Limb (tissue), 2 donors: ENCODE measurements around the gene E2F6.
A peak's percentile ranks its signal among the peaks of the same experiment; 100 is the strongest.

Source experiments
- DNase-seq, 2 donors: peaks; one replicate each; pipeline ENCODE4 v3.0.0-alpha.2; 2016; ENCODE audit errors: extremely low spot score in 2 of 2

The E2F6 gene, protein sequence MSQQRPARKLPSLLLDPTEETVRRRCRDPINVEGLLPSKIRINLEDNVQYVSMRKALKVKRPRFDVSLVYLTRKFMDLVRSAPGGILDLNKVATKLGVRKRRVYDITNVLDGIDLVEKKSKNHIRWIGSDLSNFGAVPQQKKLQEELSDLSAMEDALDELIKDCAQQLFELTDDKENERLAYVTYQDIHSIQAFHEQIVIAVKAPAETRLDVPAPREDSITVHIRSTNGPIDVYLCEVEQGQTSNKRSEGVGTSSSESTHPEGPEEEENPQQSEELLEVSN

GRCh38 chr2:11465485-11466306 lies at the start of gene E2F6:
Gene E2F6 (minus strand): TSS chr2:11466161. CDS start chr2:11465879, 282 bp downstream.
- DNase-seq: peak; percentile 94 to 99

- DNase-seq: no peak
Measured at GRCh38 chr2:11515490-11515981, 49.6 kb upstream of the E2F6 start.

DNA sequence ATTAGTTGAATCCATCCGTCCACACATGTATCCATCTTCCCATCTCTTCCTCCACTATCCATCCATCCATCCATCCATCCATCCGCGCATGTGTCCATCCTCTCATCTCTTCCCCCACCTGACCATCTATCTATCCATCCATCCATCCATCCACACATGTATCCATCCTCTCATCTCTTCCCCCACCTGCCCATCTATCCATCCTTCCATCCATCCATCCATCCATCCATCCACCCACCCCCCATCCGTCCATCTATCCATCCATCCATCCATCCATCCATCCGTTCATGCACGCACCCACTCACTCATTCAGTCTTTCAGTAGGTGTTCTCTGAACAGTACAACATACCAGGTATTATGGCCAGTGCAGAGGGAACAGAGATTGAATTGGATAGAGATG lies 48.9 kb upstream of the E2F6 start:
- no peak for DNase-seq

DNA sequence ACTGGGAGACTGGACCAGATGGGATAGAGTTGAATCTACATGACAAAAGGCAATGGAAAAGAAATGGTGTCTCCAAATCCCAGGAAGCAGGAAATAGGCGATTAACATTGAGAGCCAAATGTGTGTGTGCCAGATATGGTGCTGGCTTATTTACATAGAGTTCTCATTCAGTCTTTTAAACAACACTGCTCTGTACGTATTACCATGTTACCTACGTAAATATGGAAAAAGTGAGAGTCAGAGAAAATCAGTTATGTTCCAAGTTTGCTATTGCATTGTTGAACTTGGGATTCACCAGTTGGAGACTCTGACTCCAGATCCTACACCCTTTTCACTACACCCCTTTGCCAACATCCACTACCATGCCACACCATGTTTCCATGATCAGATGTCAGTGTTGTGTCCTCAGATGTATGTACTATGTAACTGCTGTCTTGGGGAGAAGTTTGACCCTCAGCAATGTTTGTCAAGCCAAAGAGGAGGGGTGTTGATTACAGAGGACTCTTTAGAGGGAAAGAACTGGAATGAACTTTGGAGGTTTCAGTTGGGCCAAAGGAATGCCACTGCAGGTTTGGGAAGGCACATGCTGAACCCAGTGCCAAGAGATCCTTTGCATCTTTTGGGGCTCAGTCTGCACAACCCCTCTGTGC lies 48.2 kb upstream of the E2F6 start:
- DNase-seq: no peak

DNA sequence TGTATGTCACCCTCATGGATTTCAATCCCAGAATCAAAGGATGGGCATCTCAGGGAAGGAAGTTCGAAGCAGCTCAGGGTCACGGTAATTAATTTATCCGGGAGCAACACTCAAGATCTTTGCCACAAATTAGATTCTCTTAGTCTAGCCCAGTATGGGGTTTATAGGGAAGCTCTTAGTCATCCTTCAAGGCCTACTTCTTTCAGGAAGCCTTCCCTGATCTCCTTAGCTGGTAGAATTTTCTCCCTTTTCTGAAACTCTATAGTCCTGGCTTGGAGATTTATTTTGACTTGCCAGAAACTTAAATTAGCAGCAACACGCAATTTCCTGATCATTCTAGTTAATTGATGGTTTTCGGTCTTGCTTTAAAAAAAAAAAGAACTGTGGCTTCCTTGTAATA lies 47.4 kb upstream of the E2F6 start:
- DNase-seq: no peak

DNA sequence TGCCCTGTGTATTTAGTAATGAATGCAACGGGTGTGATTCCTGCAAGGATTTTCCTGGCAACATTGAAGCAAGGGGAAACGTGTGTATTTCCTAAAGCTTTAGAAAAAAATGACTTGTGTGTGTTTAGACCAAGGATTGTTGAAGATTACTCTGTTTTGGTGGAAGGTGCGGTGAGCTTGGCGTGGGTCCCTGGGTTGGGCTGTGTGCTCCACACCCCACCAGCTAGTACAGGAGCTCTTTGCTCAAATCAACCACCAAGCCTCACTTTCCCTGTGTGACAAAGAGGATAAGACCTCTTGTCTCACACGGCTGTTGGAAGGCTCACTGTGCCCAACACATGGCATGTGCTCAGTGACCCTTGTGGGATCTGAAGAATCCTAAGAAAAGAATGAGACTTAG lies 46.5 kb upstream of the E2F6 start:
- no peak for DNase-seq

DNA sequence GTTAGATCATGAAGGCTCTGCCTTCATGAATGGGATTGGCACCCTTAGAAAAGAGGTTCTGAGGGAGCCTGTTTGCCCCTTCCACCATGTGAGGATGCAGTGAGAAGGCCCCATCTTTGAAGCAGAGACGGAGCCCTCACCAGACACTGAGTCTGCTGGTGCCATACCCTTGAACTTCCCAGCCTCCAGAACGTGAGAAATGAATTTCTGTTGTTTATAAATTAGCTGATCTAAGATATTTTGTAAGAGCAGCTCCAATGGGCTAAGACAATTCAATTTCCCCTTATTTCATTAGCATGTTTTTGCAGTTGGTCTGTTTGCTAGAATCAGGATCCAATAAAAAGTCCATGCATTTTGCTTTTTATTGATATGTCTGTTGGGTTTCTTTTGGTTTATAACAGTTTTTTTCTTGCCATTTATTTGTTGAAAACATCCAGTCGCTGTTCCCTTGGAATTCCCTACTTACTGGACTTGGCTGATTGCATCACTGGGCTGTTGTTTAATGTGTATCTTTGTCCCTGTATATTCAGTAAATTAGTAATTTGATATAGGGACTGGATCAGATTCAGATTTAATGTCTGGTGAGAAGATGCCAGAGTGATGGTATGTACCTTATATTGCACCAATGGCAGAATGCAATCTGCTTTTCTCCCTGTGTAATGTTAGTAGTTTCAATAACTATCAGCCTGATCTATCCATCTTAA lies 43.8 kb upstream of the E2F6 start:
- DNase-seq: no peak

GRCh38 chr2:11508279-11508678 lies 42.3 kb upstream of the E2F6 start:
- DNase-seq: no peak

DNA sequence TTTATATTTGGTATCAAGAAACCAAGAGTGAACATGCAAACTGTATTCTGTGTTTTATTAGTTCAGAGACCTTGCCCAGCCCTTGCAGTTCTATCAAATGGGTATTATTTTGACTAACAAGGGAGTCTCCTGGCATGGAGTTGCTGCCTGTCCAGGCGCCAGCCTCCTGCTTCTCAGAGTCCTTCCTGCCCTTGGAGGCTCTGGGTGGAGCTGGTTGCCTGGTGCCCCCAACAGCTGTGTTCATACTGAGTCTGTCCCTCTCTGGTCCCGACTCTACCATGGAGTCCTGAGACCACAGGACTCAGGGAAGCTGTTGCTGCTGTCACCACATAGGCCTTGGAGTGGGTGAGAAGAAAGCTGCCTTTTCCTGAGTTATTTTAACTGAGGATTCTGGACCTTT lies 41.6 kb upstream of the E2F6 start:
- DNase-seq: no peak

DNA sequence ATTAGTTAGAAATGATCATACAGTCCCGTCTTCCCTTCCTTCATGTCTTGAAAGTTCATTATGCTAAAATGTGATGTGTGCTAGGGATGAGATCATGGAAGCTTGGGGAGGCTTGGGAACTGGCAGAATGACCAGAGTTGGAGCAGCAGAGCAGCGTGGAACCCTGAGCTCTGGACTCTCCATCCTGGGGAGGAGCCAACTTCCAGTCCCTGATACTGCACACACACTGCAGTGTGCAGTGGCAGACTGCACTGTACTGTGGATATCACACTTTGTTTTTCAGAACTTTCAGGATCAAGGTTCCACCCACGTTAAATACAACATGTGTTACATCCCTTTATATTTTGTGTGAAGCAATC lies 40.6 kb upstream of the E2F6 start:
- no peak for DNase-seq

DNA sequence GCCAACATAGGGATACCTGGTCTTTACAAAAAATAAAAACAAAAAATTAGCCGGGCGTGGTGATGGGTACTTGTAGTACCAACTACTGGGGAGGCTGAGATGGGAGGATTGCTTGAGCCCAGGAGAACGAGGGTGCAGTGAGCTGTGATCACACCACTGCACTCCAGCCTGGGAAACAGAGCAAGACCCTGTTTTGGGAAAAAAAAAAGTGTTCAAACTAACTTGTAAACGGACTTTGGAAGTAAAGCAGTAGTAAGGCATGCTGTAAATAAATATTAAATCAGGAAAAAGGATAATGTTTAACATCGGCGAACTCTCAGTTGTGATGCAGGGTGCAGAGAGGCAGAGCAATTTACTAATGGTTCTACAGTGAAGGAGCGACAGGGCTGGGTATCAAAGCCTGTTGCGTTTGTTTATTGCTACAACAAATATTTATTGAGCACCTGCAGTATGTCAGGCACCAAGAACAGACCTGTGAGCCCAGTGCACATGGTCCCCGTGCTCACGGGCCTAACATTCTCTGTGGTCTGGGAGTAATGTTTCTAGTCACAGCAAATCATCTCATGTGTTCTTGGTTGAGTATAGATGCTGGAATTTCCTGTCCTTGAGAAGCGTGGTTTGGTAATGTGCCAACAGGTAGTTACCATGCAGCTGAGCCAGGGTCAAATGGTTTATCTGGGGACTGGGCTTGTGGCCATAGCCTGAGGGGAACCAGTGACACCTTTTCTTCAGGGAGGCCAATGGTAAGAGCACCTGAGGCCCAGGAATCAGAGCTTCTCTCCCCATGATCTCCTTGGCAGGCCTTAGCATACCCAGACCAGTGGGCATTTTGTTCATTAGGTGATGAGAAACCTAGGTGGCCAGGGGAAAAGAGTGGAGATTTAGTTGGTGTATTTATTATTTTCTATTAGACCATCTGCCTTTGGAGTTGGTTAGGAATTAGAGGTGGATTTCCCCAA lies 40.0 kb upstream of the E2F6 start:
- no peak for DNase-seq

DNA sequence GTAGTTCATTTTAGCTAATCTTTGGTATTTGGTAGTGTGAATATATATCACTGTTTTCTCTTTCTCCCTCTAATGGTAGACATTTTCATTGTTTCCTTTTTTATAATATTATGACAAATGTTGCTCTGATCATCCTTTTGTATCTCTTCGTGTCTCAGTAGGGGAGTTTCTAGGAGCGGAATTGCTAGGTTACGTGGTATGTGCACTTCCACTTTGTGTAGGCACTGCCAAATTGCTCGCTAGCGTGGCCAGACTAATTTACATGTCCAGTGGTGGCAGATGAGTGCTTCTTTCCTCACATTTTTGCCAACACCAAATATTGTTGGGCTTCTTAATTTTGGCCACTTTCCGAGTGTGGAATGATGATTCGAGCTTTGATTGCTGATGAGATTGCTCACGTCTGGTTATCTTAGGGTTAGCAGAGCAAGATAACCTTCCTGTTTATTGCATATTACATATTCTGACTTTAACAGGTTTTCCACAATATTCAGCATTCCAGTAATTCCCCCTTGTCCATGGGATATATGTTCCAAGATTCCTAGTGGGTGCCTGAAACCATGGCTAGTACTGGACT lies 37.5 kb upstream of the E2F6 start:
- no peak for DNase-seq

DNA sequence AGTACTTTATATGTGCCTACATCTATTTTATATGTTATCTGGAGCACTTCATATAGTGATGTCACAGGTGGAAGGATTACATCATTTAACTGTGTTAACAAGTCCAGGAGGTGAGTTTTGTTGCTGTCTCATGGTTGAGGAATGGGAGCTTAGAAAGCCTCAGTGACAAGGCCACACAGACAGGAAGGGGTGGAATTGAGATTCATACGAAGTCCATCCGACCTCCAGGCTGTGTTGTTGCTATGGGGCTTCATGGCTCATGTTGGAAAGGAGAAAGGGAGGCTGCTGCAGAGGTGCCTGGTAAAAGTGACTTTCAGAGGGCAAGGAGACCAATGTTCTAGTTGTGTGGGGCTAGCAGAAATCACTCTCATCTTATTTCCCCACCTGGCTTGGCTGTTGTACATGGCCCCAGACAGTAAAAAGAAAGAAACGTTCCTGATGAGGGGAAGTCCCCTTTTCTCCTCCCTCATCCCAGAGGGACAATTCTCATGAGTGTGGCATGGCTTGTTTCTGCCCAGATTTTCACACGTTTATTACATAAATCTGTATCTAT lies 36.9 kb upstream of the E2F6 start:
- DNase-seq: no peak

GRCh38 chr2:11500702-11501303 lies 34.8 kb upstream of the E2F6 start:
- no peak for DNase-seq

DNA sequence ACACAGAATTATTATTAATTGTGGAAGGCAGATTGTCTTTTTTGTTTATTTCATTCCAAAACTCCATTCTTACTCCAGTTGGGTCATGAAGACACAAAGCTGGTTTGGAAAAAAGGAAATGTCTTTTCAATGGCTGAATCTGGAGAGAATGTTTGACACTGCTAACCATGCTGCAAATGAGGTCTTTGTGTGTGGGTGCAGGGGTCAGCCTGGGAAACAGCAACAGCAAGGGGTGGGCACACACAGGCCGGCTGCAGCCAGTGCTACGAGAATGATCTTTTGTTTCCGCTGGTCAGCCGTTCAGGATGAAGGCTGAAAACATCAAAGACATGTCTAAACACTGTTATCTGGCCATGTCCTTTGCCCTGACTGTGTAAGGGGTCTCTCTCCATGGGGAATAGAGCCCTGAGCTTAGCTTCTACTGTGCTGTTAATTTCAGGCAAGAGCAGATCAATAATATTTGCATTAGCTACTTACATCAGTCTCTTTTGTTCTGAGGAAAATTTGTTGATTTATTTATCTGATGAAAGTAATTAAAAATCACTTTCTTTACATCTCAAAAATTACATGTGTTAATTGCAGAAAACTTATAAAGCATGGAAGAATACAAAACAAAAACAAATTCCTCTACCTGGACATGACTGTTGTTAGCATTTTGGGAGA lies 33.3 kb upstream of the E2F6 start:
- DNase-seq: no peak

DNA sequence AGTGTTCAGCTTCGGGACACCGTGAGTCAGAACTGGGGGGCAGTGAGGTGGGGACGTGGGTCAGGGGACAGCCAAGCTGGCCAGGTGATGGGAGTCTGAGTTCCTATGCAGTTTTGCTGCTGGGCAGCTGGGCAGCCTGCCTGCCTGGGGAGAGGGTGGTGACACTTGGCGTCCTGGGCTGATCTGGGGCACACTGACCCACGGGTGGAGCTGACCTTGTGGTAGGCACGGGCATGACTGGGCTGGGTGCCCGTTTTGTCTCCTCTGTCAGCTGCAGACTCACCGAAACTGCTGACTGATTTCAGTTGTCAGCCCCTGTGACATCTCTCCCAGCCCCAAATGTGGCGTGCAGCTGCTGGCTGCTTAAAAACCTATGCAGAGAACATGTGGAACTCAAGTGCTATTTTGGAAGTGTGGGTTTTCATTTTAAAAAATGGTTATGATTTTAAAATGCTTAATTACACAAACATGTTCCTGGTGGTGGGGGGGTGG lies 32.6 kb upstream of the E2F6 start:
- peak in 1 of 2 donors; percentile 41 for DNase-seq

- peak in 1 of 2 donors; percentile 42 for DNase-seq
Measured at GRCh38 chr2:11495844-11496681, 30.1 kb upstream of the E2F6 start.

DNA sequence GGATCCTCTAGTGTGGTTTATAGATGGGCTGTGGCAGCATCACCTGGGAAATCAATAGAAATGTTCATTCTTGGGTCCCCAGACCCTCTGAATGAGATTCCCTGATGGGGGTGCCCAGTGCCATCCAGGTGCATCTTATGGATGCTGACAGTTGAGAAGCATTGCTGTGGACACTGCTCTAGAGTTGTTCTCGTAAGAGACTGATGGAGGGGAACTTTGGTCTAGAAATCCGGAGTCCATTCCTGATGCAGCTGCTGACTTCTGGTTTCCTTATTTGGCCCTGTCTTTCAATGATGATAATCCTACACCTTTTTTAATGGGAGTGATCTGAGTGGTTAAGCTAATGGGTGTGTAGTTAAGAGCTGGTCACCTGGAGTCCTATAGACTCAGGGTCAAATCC lies 28.3 kb upstream of the E2F6 start:
- no peak for DNase-seq
